MCF 10A (cell line): Measurements from ENCODE around the gene CX3CL1. TPM values are rescaled to one million over a fixed set of nuclear protein-coding genes. Genes with fewer than 3 reads are reported as not detected.

Source experiments
- BruUV-seq: library from RNA; stranded (reverse); fragments of 400-500 nt; replicated peaks from 2 replicates; lab custom pipeline; 2021; lab: Mats Ljungman, UMichigan
- CTCF ChIA-PET: fragments of 300-600 bp; sonication (Branson Sonifier 250); formaldehyde crosslinking; extraction: SDS; loops from one replicate; lab custom pipeline; 2021; ENCODE audit warnings: antibody characterized with exemption, inconsistent platforms; lab: Yijun Ruan, JAX
- POLR2A ChIA-PET: fragments of 300-600, 350-650 bp; sonication (Branson Sonifier 250); formaldehyde crosslinking; extraction: SDS; loops from one replicate; lab custom pipeline; 2020; ENCODE audit warnings: antibody characterized with exemption, inconsistent platforms; lab: Yijun Ruan, JAX
- DNase-seq: peaks from one replicate; pipeline ENCODE4 v3.0.0-alpha.2; 2018; ENCODE audit not compliant: unreplicated experiment
- H3K27ac Mint-ChIP-seq: one replicate; pipeline ENCODE4 v1.8.0; 2022; ENCODE audit warnings: mild to moderate bottlenecking, low read depth, mixed read lengths; ENCODE audit not compliant: unreplicated experiment
- H3K27me3 Mint-ChIP-seq: one replicate; pipeline ENCODE4 v1.8.0; 2022; ENCODE audit warnings: mixed read lengths; ENCODE audit not compliant: insufficient read depth, unreplicated experiment
- H3K36me3 Mint-ChIP-seq: one replicate; pipeline ENCODE4 v1.8.0; 2022; ENCODE audit warnings: mild to moderate bottlenecking, moderate library complexity, mixed read lengths; ENCODE audit not compliant: insufficient read depth, unreplicated experiment
- H3K4me1 Mint-ChIP-seq: one replicate; pipeline ENCODE4 v1.8.0; 2022; ENCODE audit warnings: mixed read lengths; ENCODE audit not compliant: insufficient read depth, unreplicated experiment
- H3K4me3 Mint-ChIP-seq: one replicate; pipeline ENCODE4 v1.8.0; 2022; ENCODE audit warnings: mild to moderate bottlenecking, moderate library complexity, mixed read lengths; ENCODE audit not compliant: unreplicated experiment
- H3K9me3 Mint-ChIP-seq: one replicate; pipeline ENCODE4 v1.8.0; 2022; ENCODE audit warnings: mixed read lengths; ENCODE audit not compliant: unreplicated experiment
- CTCF ChIP-seq: fragments of 200-600 bp; IDR thresholded peaks from one replicate; pipeline ENCODE4 v1.8.0; 2022; ENCODE audit warnings: antibody characterized with exemption, mild to moderate bottlenecking; ENCODE audit not compliant: unreplicated experiment
- intact Hi-C: fragments of 100-400 bp; cut with micrococcal nuclease; formaldehyde crosslinking; loops from 2 replicates; pipeline ENCODE4 v1.14.1; 2022
- total RNA-seq: library from RNA; stranded (reverse); gene quantifications from 2 replicates; pipeline ENCODE4 v1.2.3, GENCODE V29; 2022

The CX3CL1 gene
- total RNA-seq, 1 experiment from 2014 or later, result not detected

GRCh38 chr16:57416084-57416483 is 43.8 kb downstream of the CX3CL1 start:
- H3K36me3 Mint-ChIP-seq, result no peaks in the 10 kb centered on the region
- H3K4me3 Mint-ChIP-seq, result no peak overlapping the region
- intact Hi-C loops, result loop anchor here (5.0 to 10.0 kb wide), 3 partner anchors 169 to 334 kb away; partner anchors contain the start of genes ARL2BP, PSME3IP1 and RSPRY1
- H3K27me3 Mint-ChIP-seq, result no peaks in the 10 kb centered on the region
- no peaks in the 10 kb centered on the region for H3K9me3 Mint-ChIP-seq
- DNase-seq, result no peak
- H3K27ac Mint-ChIP-seq, result no peak overlapping the region
- H3K4me1 Mint-ChIP-seq, result peaks cover 21% of the 10 kb centered on the region
- ChIA-PET POLR2A (interaction anchor here (4.3 kb wide), 1 partner anchor 116 kb away, joined by 34 read pairs; no protein-coding TSS in a partner anchor), CTCF (interaction anchor here (0.6 to 9.6 kb wide), 34 partner anchors 10 to 374 kb away, joined by 3 to 211 read pairs (median 6); partner anchors contain the start of genes ARL2BP, CCL17, CIAPIN1 and COQ9)
- BruUV-seq, result no TSS peak
- no peak for TF ChIP-seq CTCF

- no peak for DNase-seq
- H3K9me3 Mint-ChIP-seq, result no peaks in the 10 kb centered on the region
- no TSS peak for BruUV-seq
- intact Hi-C loops, result loop anchor here (1.0 to 10.0 kb wide), 5 partner anchors 43 to 337 kb away; partner anchors contain the start of genes ARL2BP, POLR2C, PSME3IP1 and RSPRY1
- H3K27ac Mint-ChIP-seq, result no peak overlapping the region
- no peak for TF ChIP-seq CTCF
- H3K4me3 Mint-ChIP-seq, result no peak overlapping the region
- ChIA-PET POLR2A (interaction anchor here (4.3 kb wide), 1 partner anchor 119 kb away, joined by 34 read pairs; no protein-coding TSS in a partner anchor), CTCF (interaction anchor here (0.5 to 9.6 kb wide), 25 partner anchors 10 to 353 kb away, joined by 3 to 211 read pairs (median 5); partner anchors contain the start of genes CCL17, CIAPIN1 and COQ9)
- peaks cover 26% of the 10 kb centered on the region for H3K4me1 Mint-ChIP-seq
- H3K36me3 Mint-ChIP-seq, result no peaks in the 10 kb centered on the region
- no peaks in the 10 kb centered on the region for H3K27me3 Mint-ChIP-seq
Observed at GRCh38 chr16:57419506-57419905, 47.2 kb downstream of the CX3CL1 start.

- no TSS peak for BruUV-seq
- peaks cover 21% of the 10 kb centered on the region for H3K4me1 Mint-ChIP-seq
- H3K4me3 Mint-ChIP-seq, result no peak overlapping the region
- no peaks in the 10 kb centered on the region for H3K9me3 Mint-ChIP-seq
- peak; percentile 69 for DNase-seq
- ChIA-PET CTCF (interaction anchor here (0.6 to 9.6 kb wide), 11 partner anchors 9 to 341 kb away, joined by 3 to 129 read pairs (median 3); partner anchors contain the start of genes PSME3IP1 and RSPRY1), POLR2A (no interaction called here)
- peak; percentile 51 for TF ChIP-seq CTCF
- intact Hi-C loops, result loop anchor here (1.0 kb wide), 1 partner anchor 122 kb away; no protein-coding TSS in a partner anchor
- no peak overlapping the region for H3K27ac Mint-ChIP-seq
- peaks cover 7% of the 10 kb centered on the region for H3K36me3 Mint-ChIP-seq
- H3K27me3 Mint-ChIP-seq, result no peaks in the 10 kb centered on the region
Observed at GRCh38 chr16:57422026-57422944, 50.0 kb downstream of the CX3CL1 start.

GRCh38 chr16:57423152-57423551 is 50.9 kb downstream of the CX3CL1 start:
- Mint-ChIP-seq H3K9me3 (no peaks in the 10 kb centered on the region), H3K4me3 (no peak overlapping the region), H3K4me1 (peaks cover 16% of the 10 kb centered on the region), H3K27me3 (no peaks in the 10 kb centered on the region), H3K27ac (no peak overlapping the region), H3K36me3 (peaks cover 13% of the 10 kb centered on the region)
- no peak for DNase-seq
- BruUV-seq, result no TSS peak
- ChIA-PET CTCF (interaction anchor here (0.6 to 9.6 kb wide), 4 partner anchors 28 to 238 kb away, joined by 3 to 129 read pairs (median 13); partner anchors contain the start of genes PSME3IP1 and RSPRY1), POLR2A (no interaction called here)
- intact Hi-C loops, result no loop called here
- no peak for TF ChIP-seq CTCF
